Caco-2 (cell line): ENCODE data around the gene SKOR1. TPM values are rescaled to one million over a fixed set of nuclear protein-coding genes. Genes with fewer than 3 reads are reported as not detected.

Experiments
- BruUV-seq: library from RNA; stranded (reverse); fragments of 400-500 nt; replicated peaks from 2 replicates; lab custom pipeline; 2021; lab: Mats Ljungman, UMichigan
- CTCF ChIA-PET: fragments of 300-600 bp; sonication (Branson Sonifier 250); formaldehyde crosslinking; loops from one replicate; lab custom pipeline; 2022; ENCODE audit warnings: antibody characterized with exemption; lab: Charles Lee
- POLR2A ChIA-PET: fragments of 300-600 bp; sonication (Branson Sonifier 250); formaldehyde crosslinking; loops from one replicate; lab custom pipeline; 2022; ENCODE audit warnings: antibody characterized with exemption; lab: Charles Lee
- DNase-seq, 2 experiments: peaks; one replicate each; pipeline versions ENCODE4 v3.0.0 to v3.0.0-alpha.2; 2020 to 2022
- H3K27me3 ChIP-seq: replicated peaks from 2 replicates; pipeline ENCODE4 v1.6.0; 2011; ENCODE audit warnings: low read length; ENCODE audit not compliant: control insufficient read depth, insufficient read depth
- H3K36me3 ChIP-seq: 2 replicates; pipeline ENCODE4 v1.5.1; 2011; ENCODE audit warnings: low read length; ENCODE audit not compliant: control insufficient read depth, insufficient read depth
- H3K4me1 ChIP-seq: fragments of 250-450 bp; sonication (Bioruptor Pico); 2 replicates; pipeline ENCODE4 v1.5.1; 2020; ENCODE audit warnings: mild to moderate bottlenecking
- H3K4me3 ChIP-seq: 2 replicates; pipeline ENCODE4 v1.5.1; 2011; ENCODE audit warnings: low read depth, mild to moderate bottlenecking, control low read depth, low read length
- H3K9me3 ChIP-seq: fragments of 250-450 bp; sonication (Bioruptor Pico); 2 replicates; pipeline ENCODE4 v1.5.1; 2020; ENCODE audit warnings: mild to moderate bottlenecking, moderate library complexity
- H3K27ac Mint-ChIP-seq: one replicate; pipeline ENCODE4 v1.8.0; 2022; ENCODE audit warnings: mixed read lengths; ENCODE audit not compliant: unreplicated experiment
- H3K27me3 Mint-ChIP-seq: one replicate; pipeline ENCODE4 v1.8.0; 2022; ENCODE audit warnings: mixed read lengths; ENCODE audit not compliant: insufficient read depth, unreplicated experiment
- H3K36me3 Mint-ChIP-seq: one replicate; pipeline ENCODE4 v1.8.0; 2022; ENCODE audit warnings: mild to moderate bottlenecking, mixed read lengths; ENCODE audit not compliant: insufficient read depth, unreplicated experiment
- H3K4me1 Mint-ChIP-seq: one replicate; pipeline ENCODE4 v1.8.0; 2022; ENCODE audit warnings: low read depth, mixed read lengths; ENCODE audit not compliant: unreplicated experiment
- H3K4me3 Mint-ChIP-seq: one replicate; pipeline ENCODE4 v1.8.0; 2022; ENCODE audit warnings: mild to moderate bottlenecking, moderate library complexity, mixed read lengths; ENCODE audit not compliant: unreplicated experiment
- H3K9me3 Mint-ChIP-seq: one replicate; pipeline ENCODE4 v1.8.0; 2022; ENCODE audit warnings: mixed read lengths; ENCODE audit not compliant: unreplicated experiment
- CTCF ChIP-seq, 2 experiments: fragments of 200-600 bp in 1 of 2; IDR thresholded peaks; 1 replicate in 1 of 2; 2 replicates in 1 of 2; pipeline versions ENCODE4 v1.5.1 to v1.8.0; 2011 to 2022; ENCODE audit warnings: antibody characterized with exemption in 1 of 2, control low read depth in 1 of 2, inconsistent platforms in 1 of 2, low read depth in 1 of 2, low read length in 1 of 2, mild to moderate bottlenecking in 1 of 2, moderate library complexity in 1 of 2; ENCODE audit not compliant: insufficient read depth in 1 of 2, severe bottlenecking in 1 of 2, unreplicated experiment in 1 of 2
- intact Hi-C: fragments of 100-400 bp; cut with micrococcal nuclease; formaldehyde crosslinking; loops from one replicate; pipeline ENCODE4 v1.10.0; 2022; ENCODE audit not compliant: unreplicated experiment
- total RNA-seq: library from RNA; stranded (reverse); gene quantifications from 2 replicates; pipeline ENCODE4 v1.2.3, GENCODE V29; 2022

The SKOR1 gene
- total RNA-seq, 1 experiment from 2014 or later: not detected

GRCh38 chr15:67843571-67844387 is 18.5 kb downstream of the SKOR1 start:
- Mint-ChIP-seq H3K27ac (peak overlapping the region; percentile 92), H3K4me1 (peaks cover 27% of the 10 kb centered on the region), H3K4me3 (peak overlapping the region; percentile 33), H3K9me3 (no peaks in the 10 kb centered on the region), H3K27me3 (no peaks in the 10 kb centered on the region), H3K36me3 (peaks cover 15% of the 10 kb centered on the region)
- no TSS peak for BruUV-seq
- H3K4me3 ChIP-seq: no peak overlapping the region
- H3K9me3 ChIP-seq: no peaks in the 10 kb centered on the region
- POLR2A ChIA-PET: interaction anchor here (0.6 to 1.5 kb wide), 8 partner anchors 11 to 1205 kb away, joined by 3 to 5 read pairs (median 3); partner anchors contain the start of gene PIAS1
- no peaks in the 10 kb centered on the region for H3K36me3 ChIP-seq
- no peaks in the 10 kb centered on the region for H3K27me3 ChIP-seq
- CTCF ChIA-PET: interaction anchor here (1.0 kb wide), 1 partner anchor 118 kb away, joined by 4 read pairs; no protein-coding TSS in a partner anchor
- peak; percentile 86 to 89 for DNase-seq
- intact Hi-C loops: loop anchor here (1.0 to 10.0 kb wide), 2 partner anchors 73 to 799 kb away; no protein-coding TSS in a partner anchor
- no peak for TF ChIP-seq CTCF (IDR thresholded peaks at IDR 0.05; ENCODE audit: insufficient read depth in 1 of 2, low read depth in 1 of 2, low read length in 1 of 2, severe bottlenecking in 1 of 2, unreplicated experiment in 1 of 2)
- H3K4me1 ChIP-seq: peaks cover 37% of the 10 kb centered on the region

- no peaks in the 10 kb centered on the region for H3K36me3 Mint-ChIP-seq
- no TSS peak for BruUV-seq
- peaks cover 24% of the 10 kb centered on the region for H3K4me1 Mint-ChIP-seq
- intact Hi-C loops: loop anchor here (10.0 kb wide), 1 partner anchor 801 kb away; no protein-coding TSS in a partner anchor
- CTCF ChIA-PET: no interaction called here
- H3K27me3 Mint-ChIP-seq: no peaks in the 10 kb centered on the region
- H3K27ac Mint-ChIP-seq: no peak overlapping the region
- H3K4me3 ChIP-seq: no peak overlapping the region
- TF ChIP-seq CTCF (IDR thresholded peaks at IDR 0.05; ENCODE audit: insufficient read depth in 1 of 2, low read depth in 1 of 2, low read length in 1 of 2, severe bottlenecking in 1 of 2, unreplicated experiment in 1 of 2): no peak
- H3K27me3 ChIP-seq: no peaks in the 10 kb centered on the region
- no peak for DNase-seq
- POLR2A ChIA-PET: interaction anchor here (0.5 kb wide), 1 partner anchor 38 kb away, joined by 3 read pairs; no protein-coding TSS in a partner anchor
- H3K36me3 ChIP-seq: no peaks in the 10 kb centered on the region
- H3K9me3 Mint-ChIP-seq: no peaks in the 10 kb centered on the region
- H3K4me3 Mint-ChIP-seq: no peak overlapping the region
- peaks cover 36% of the 10 kb centered on the region for H3K4me1 ChIP-seq
- no peaks in the 10 kb centered on the region for H3K9me3 ChIP-seq
Measured at GRCh38 chr15:67845974-67846373, 20.7 kb downstream of the SKOR1 start.

- intact Hi-C loops: loop anchor here (10.0 kb wide), 1 partner anchor 805 kb away; no protein-coding TSS in a partner anchor
- TF ChIP-seq CTCF (IDR thresholded peaks at IDR 0.05; ENCODE audit: insufficient read depth in 1 of 2, low read depth in 1 of 2, low read length in 1 of 2, severe bottlenecking in 1 of 2, unreplicated experiment in 1 of 2): no peak
- Histone ChIP-seq H3K4me3 (no peak overlapping the region), H3K4me1 (peaks cover 21% of the 10 kb centered on the region), H3K9me3 (no peaks in the 10 kb centered on the region), H3K36me3 (no peaks in the 10 kb centered on the region), H3K27me3 (no peaks in the 10 kb centered on the region)
- BruUV-seq: no TSS peak
- ChIA-PET CTCF (no interaction called here), POLR2A (no interaction called here)
- H3K27me3 Mint-ChIP-seq: no peaks in the 10 kb centered on the region
- no peak overlapping the region for H3K4me3 Mint-ChIP-seq
- H3K9me3 Mint-ChIP-seq: no peaks in the 10 kb centered on the region
- DNase-seq: no peak
- peaks cover 12% of the 10 kb centered on the region for H3K4me1 Mint-ChIP-seq
- H3K36me3 Mint-ChIP-seq: no peaks in the 10 kb centered on the region
- no peak overlapping the region for H3K27ac Mint-ChIP-seq
Measured at GRCh38 chr15:67849538-67849937, 24.2 kb downstream of the SKOR1 start.
